Measurements from ENCODE around the gene XYLT2. TPM values are rescaled to one million over a fixed set of nuclear protein-coding genes. Genes with fewer than 3 reads are reported as not detected.

The XYLT2 gene
- total and polyA plus RNA-seq, 2 donors (not counting 3 experiments of a cell fraction or from before 2014, with no cell fraction given) = 19.1 to 26.6 TPM

- no peak overlapping the region for H3K4me2 ChIP-seq (ENCODE audit: insufficient read depth, low read length)
- no peaks in the 10 kb centered on the region for H3K9me3 ChIP-seq (replicated peaks; ENCODE audit: control insufficient read depth, insufficient read depth, low read length)
- TF ChIP-seq EZH2 (IDR thresholded peaks at IDR 0.05; ENCODE audit: borderline replicate concordance, low read depth, low read length, severe bottlenecking) = no peak
- no peaks in the 10 kb centered on the region for H3K4me1 ChIP-seq (ENCODE audit: control insufficient read depth, extremely low read depth, insufficient read depth, low read length)
- no peak overlapping the region for H2AFZ ChIP-seq (ENCODE audit: low read depth, low read length)
- CTCF ChIA-PET = interaction anchor here (4.5 kb wide), 1 partner anchor 11 kb away, joined by 25 read pairs; the partner anchor contains the start of gene LRRC59
- H3K27ac ChIP-seq (ENCODE audit: insufficient read depth, low read depth, low read length) = no peak overlapping the region
- FAIRE-seq = no peak
- no peaks in the 10 kb centered on the region for H3K79me2 ChIP-seq (ENCODE audit: control insufficient read depth, insufficient read depth, low read length)
- H3K9ac ChIP-seq (replicated peaks; ENCODE audit: extremely low read depth, insufficient read depth, low read length) = no peak overlapping the region
- H3K27me3 ChIP-seq (ENCODE audit: control insufficient read depth in 2 of 2, insufficient read depth in 2 of 2, low read length in 2 of 2) = peaks cover 15% of the 10 kb centered on the region in 2 experiments
- intact Hi-C loops (cut with micrococcal nuclease) (no loop called here), dilution Hi-C loops (cut with MboI; ENCODE audit: extremely low pct_ligation_motif_present, low sequenced_read_pairs) (no loop called here)
- BruUV-seq (replicated peaks) = no TSS peak
- H3K36me3 ChIP-seq (ENCODE audit: control insufficient read depth in 2 of 2, extremely low read depth in 1 of 2, insufficient read depth in 2 of 2, low read length in 2 of 2) = no peaks in the 10 kb centered on the region
- H3K9me1 ChIP-seq (replicated peaks; ENCODE audit: control insufficient read depth, extremely low read depth, insufficient read depth, low read length) = no peaks in the 10 kb centered on the region
- DNase-seq (ENCODE audit: low read depth, low spot score) = no peak
- POLR2A ChIA-PET = no interaction called here
- H3K4me3 ChIP-seq (replicated peaks in 1 of 3; ENCODE audit: insufficient read depth in 1 of 3, low read depth in 1 of 3, low read length in 3 of 3) = no peak overlapping the region
- no peaks in the 10 kb centered on the region for H4K20me1 ChIP-seq (replicated peaks; ENCODE audit: control insufficient read depth, extremely low read depth, insufficient read depth, low read length)
These were observed 62.0 kb downstream of the XYLT2 start for GRCh38 chr17:50407921-50408320.

Small RNAs within 50 kb of the gene (small RNA-seq; reads per million reads assigned to genes)
- gene RF00019 (ENCODE audit: insufficient read depth, insufficient read length, low read depth, low replicate concordance) = not detected

Other genes with a start within 250 kb of the XYLT2 start
- 15.6 and 16.1 TPM in 2 replicates for gene SAMD14, start 216.0 kb upstream of the XYLT2 start, total RNA-seq
- gene SAMD14, start 216.0 kb upstream of the XYLT2 start, polyA plus RNA-seq = 6.8 and 9.6 TPM in 2 replicates
- gene PPP1R9B, start 195.4 kb upstream of the XYLT2 start, total RNA-seq = 58.3 and 60.2 TPM in 2 replicates
- gene PPP1R9B, start 195.4 kb upstream of the XYLT2 start, polyA plus RNA-seq = 17.7 and 20.1 TPM in 2 replicates
- gene SGCA, start 180.1 kb upstream of the XYLT2 start, total RNA-seq = not detected in 2 replicates
- gene SGCA, start 180.1 kb upstream of the XYLT2 start, polyA plus RNA-seq = not detected in 2 replicates
- gene COL1A1, start 144.5 kb upstream of the XYLT2 start, total RNA-seq = 0.07 and 0.23 TPM in 2 replicates
- gene COL1A1, start 144.5 kb upstream of the XYLT2 start, polyA plus RNA-seq = 0.02 and 0.07 TPM in 2 replicates
- not detected in 2 replicates for gene TMEM92, start 71.7 kb upstream of the XYLT2 start, total RNA-seq
- 0.03 and 0.06 TPM in 2 replicates for gene TMEM92, start 71.7 kb upstream of the XYLT2 start, polyA plus RNA-seq
- gene MRPL27, start 27.1 kb downstream of the XYLT2 start, total RNA-seq = 72.2 and 76.2 TPM in 2 replicates
- gene MRPL27, start 27.1 kb downstream of the XYLT2 start, polyA plus RNA-seq = 119 and 158 TPM in 2 replicates
- gene EME1, start 27.1 kb downstream of the XYLT2 start, total RNA-seq = 7.3 and 9.1 TPM in 2 replicates
- 4.3 and 5.6 TPM in 2 replicates for gene EME1, start 27.1 kb downstream of the XYLT2 start, polyA plus RNA-seq
- gene LRRC59, start 51.4 kb downstream of the XYLT2 start, total RNA-seq = 179 and 183 TPM in 2 replicates
- 88.3 and 93.9 TPM in 2 replicates for gene LRRC59, start 51.4 kb downstream of the XYLT2 start, polyA plus RNA-seq
- 24.6 and 37.2 TPM in 2 replicates for gene ACSF2, start 80.1 kb downstream of the XYLT2 start, total RNA-seq
- 30.4 and 33.2 TPM in 2 replicates for gene ACSF2, start 80.1 kb downstream of the XYLT2 start, polyA plus RNA-seq
- gene CHAD, start 122.8 kb downstream of the XYLT2 start, total RNA-seq = not detected in 2 replicates
- gene CHAD, start 122.8 kb downstream of the XYLT2 start, polyA plus RNA-seq = not detected in 2 replicates
- gene RSAD1, start 132.7 kb downstream of the XYLT2 start, total RNA-seq = 33.1 and 35.5 TPM in 2 replicates
- 18.4 and 20.3 TPM in 2 replicates for gene RSAD1, start 132.7 kb downstream of the XYLT2 start, polyA plus RNA-seq
- gene MYCBPAP, start 162.3 kb downstream of the XYLT2 start, total RNA-seq = 0.25 and 0.66 TPM in 2 replicates
- 0.05 and 0.40 TPM in 2 replicates for gene MYCBPAP, start 162.3 kb downstream of the XYLT2 start, polyA plus RNA-seq
- not detected in 2 replicates for gene EPN3, start 186.6 kb downstream of the XYLT2 start, total RNA-seq
- not detected in 2 replicates for gene EPN3, start 186.6 kb downstream of the XYLT2 start, polyA plus RNA-seq
- gene SPATA20, start 201.0 kb downstream of the XYLT2 start, total RNA-seq = 31.4 and 42.3 TPM in 2 replicates
- gene SPATA20, start 201.0 kb downstream of the XYLT2 start, polyA plus RNA-seq = 51.5 and 52.7 TPM in 2 replicates
- not detected in 2 replicates for gene CACNA1G, start 214.6 kb downstream of the XYLT2 start, total RNA-seq
- gene CACNA1G, start 214.6 kb downstream of the XYLT2 start, polyA plus RNA-seq = not detected in 2 replicates